AG08396 (cell line): ENCODE measurements around the gene PLCL2.

Experiments used
- DNase-seq: peaks from one replicate; pipeline ENCODE4 v3.0.0; 2012; ENCODE audit warnings: low spot score, mixed read lengths

PLCL2 gene

GRCh38 chr3:16865335-16865734, 19.4 kb upstream of the PLCL2 start:
- DNase-seq = no peak

DNA sequence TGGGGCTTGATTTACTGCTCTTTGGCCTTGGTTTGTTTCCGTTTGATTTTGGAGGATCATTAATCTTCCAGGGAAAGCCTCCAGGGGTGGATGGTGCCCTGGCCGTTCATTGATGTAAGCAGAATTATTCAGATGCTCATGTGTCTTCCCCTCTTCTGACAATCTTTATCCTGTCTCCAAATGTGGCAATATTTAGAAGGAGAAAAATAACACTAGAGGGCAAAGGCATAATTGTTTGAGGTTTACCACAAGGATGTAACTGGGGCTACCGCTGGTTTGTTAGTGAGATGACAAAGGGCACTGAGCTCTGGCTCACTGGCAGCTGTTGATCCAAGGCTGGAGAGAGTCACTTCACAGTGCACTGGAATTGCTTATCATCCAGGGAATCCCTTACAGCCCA, 18.2 kb upstream of the PLCL2 start:
- no peak for DNase-seq

DNA sequence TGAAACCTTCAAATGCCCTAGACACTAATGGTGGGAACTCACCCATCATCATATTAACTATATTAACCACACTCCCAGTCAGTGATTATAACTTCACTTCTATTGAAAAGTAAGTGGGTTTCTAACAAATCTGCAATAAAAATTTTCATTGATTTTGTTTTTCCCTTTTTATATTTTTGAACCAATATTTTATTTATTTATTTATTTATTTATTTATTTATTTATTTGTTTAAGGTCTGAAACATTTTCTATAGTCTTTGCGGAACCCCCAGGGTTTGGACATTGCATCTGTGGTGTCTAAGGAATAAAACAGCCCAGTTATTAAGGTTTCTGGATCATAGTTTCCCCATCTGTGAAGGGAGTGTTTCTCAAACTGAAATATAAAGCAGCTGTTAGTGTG, 16.2 kb upstream of the PLCL2 start:
- no peak for DNase-seq

DNA sequence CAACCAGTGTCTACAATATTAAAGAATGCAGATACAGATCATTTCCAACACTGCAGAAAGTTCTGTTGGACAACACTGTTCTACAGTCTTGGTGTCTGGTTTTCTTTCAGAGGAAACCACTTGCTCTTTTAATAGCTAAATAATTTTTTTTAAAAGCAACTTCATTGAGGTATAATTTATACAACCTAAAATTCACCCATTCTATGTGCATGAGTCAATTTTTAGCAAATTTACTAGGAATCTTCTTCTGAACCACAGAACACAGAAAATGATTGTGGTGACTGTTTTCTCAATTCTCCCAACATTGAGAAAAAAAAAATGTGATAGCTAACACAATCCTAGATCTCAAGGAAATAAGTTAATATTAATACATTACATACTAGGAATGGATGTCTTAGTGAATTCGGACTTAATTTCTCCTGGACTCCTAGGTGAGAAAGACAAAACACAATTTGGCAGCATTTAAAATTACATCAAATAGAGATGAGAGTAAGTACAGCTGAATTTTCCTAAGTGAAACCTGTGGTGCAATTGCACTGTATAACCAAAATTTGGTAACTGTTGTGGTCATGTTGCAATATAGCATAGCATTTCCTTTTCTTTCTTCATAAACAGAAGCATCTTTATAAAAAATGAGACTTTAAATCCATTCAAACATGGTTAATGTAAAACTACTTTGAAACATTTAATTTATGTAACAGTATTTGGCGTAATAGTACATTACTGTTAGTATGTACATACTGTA, 15.3 kb upstream of the PLCL2 start:
- no peak for DNase-seq

GRCh38 chr3:16871915-16872842, 12.6 kb upstream of the PLCL2 start:
- no peak for DNase-seq

- no peak for DNase-seq
Measured at GRCh38 chr3:16873872-16874271, 10.9 kb upstream of the PLCL2 start.

GRCh38 chr3:16875876-16876550, 8.7 kb upstream of the PLCL2 start:
- DNase-seq = no peak

DNA sequence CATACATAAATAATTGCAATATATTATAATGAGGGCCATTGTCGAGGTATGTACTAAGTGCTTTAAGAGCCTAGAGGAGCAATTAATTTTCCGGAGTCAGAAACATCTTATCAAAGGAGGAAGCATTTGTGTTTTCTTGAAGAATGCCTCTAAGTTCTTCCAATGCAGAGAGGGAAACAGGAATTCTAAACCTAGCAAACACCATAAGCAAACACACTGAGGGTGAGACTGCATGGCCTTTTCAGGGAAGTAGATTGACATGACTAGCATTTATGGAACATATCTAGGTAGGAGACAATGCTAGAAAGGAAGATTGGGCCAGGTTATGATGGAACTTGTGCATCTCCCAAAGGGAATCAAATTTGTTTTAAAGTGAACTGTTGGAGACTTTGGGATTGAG, 7.2 kb upstream of the PLCL2 start:
- DNase-seq = no peak

- DNase-seq = no peak
Measured at GRCh38 chr3:16877911-16878310, 6.8 kb upstream of the PLCL2 start.

DNA sequence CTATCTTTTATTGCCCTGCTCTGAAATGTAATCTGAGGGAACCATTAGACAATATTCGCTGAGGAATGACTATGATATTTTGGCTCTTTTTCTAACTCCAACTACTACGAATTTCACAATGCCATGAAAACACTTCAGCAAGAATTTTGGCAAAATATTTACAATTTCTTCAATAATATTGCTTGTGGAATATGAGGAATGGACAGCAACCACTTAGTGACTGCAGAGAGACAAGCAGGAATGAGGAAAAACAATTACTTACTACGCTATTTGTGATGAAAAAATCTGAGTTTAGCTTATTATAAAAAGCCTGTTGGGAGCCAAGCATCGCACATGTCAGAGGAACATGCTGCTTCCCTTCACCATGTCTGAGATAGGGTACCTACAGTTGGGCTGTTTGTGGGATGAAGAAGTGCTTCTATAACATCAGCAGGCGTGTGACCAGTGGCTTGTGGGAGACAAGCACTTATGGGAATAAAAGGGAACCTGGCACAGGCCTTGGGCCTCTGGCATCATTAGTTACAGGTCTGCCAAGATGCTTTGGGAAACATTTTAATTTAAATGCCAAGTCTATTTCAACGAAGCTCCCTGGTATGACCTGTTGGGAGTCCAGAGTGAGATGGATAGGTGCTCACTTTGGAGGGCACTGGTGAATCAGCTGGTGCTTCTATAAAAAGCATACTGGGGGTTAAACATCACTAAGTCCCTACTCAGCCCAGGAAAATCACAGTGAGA, 2.7 kb upstream of the PLCL2 start:
- DNase-seq = no peak

GRCh38 chr3:16883057-16883722, 1.6 kb upstream of the PLCL2 start:
- no peak for DNase-seq

GRCh38 chr3:16883723-16884083, 1.1 kb upstream of the PLCL2 start:
- DNase-seq = no peak

DNA sequence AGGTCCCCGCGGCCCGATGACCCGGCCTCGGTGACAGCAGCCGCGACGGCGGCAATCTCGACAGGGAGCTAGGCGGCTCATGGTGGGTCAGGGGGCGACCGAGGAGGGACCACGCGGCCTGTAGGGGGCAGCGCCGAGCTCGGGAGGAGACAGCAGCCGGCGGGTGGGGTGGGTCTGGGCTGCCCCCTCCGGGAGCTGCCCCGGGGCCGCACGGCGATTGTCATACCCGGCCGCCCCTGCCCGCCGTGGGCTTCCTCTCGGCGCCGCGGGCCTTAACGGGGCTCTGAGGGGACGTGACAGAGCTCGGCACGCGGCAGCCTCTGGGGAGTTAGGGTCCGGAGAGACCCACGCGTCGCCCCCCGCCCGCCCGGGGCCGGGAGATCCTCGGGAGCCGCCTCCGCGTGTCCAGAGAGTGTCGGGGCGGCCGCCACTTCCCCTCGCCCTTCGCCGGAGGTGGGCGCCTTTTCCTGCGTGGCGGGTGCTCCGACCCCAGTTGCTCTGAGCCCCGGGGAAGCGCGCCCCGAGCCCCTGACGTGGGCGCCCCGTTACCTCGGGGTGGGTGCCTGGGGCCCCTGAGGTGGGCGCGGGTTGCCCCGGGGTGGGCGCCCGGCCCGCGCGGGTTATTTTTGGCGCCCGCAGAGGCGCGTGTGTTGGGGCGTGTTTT, 539 bp upstream of the PLCL2 start:
- DNase-seq = peak; percentile 65

GRCh38 chr3:16885593-16886302, 993 bp downstream of the PLCL2 start:
- no peak for DNase-seq

GRCh38 chr3:16886303-16886683, 1.5 kb downstream of the PLCL2 start:
- peak; percentile 10 for DNase-seq

GRCh38 chr3:16887130-16887529, 2.4 kb downstream of the PLCL2 start:
- DNase-seq = no peak

DNA sequence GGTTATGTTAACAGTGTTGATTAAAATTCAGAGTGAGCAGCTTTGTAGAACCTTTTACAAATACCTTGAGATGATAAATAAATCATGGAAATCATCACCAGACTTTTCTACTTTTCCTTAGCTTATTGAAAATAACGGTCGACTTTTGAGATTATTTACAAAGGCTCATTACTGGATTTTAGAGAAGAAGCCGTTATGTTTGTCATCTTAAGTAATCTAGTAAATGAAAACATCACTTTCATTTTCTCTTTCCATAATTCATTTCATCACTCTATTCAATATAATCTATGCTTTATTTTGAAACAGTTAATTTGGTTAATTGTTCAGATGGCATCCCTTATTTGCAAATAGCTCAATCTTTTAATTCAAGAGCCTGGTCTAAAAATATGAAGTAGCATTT, 3.6 kb downstream of the PLCL2 start:
- DNase-seq = no peak

- DNase-seq = no peak
Measured at GRCh38 chr3:16888785-16889607, 4.2 kb downstream of the PLCL2 start.

- no peak for DNase-seq
Measured at GRCh38 chr3:16890597-16891333, 6.0 kb downstream of the PLCL2 start.
